Measurements from ENCODE around the gene DNAJA2. TPM values are rescaled to one million over a fixed set of nuclear protein-coding genes. Genes with fewer than 3 reads are reported as not detected.

The DNAJA2 gene
- total and polyA plus RNA-seq, 9 of the 15 experiments (the other 6 are each of a cell fraction or from before 2014, with no cell fraction given): 24.1 to 75.9 (median 50.7) TPM

GRCh38 chr16:46922239-46922638 lies 51.2 kb downstream of the DNAJA2 start:
- in situ Hi-C loops (cut with MboI): loop anchor here (25.0 kb wide), 1 partner anchor 260 kb away; no protein-coding TSS in a partner anchor
- H3K27me3 ChIP-seq (ENCODE audit: control insufficient read depth in 2 of 2, insufficient read depth in 2 of 2, low read length in 2 of 2): no peaks in the 10 kb centered on the region
- peaks cover 7 to 18% of the 10 kb centered on the region in 2 experiments; a peak in 4 of 5 replicates for H3K4me1 ChIP-seq (replicated peaks in 1 of 2; ENCODE audit: control insufficient read depth in 2 of 2, insufficient read depth in 2 of 2, low read length in 2 of 2)
- intact Hi-C loops (cut with micrococcal nuclease): no loop called here
- ChIA-PET CTCF (ENCODE audit: low intra/inter-chr PET ratio) (no interaction called here), POLR2A (no interaction called here)
- no peaks in the 10 kb centered on the region for H3K9me3 ChIP-seq (replicated peaks; ENCODE audit: control insufficient read depth, insufficient read depth, low read depth, low read length)
- H3K4me3 ChIP-seq: no peak overlapping the region
- DNase-seq (ENCODE audit: extremely low read depth in 1 of 4, low spot score in 3 of 4): no peak
- H4K20me1 ChIP-seq (replicated peaks; ENCODE audit: control insufficient read depth, insufficient read depth, low read length): peaks cover 4% of the 10 kb centered on the region; the same call in 1 of the 2 replicates
- no TSS peak for BruUV-seq (replicated peaks)
- H3K9ac ChIP-seq (ENCODE audit: insufficient read depth in 1 of 2, low read depth in 2 of 2, low read length in 2 of 2): no peak overlapping the region
- no peak for ATAC-seq
- H3K9me1 ChIP-seq (ENCODE audit: control insufficient read depth, insufficient read depth, low read length): no peaks in the 10 kb centered on the region
- 0 out of 2 replicates have a peak, but pooled peaks have one; percentile 15 for TF ChIP-seq POLR2G (IDR thresholded peaks at IDR 0.05; ENCODE audit: low read depth, low read length)
- no peak for TF ChIP-seq NFE2L1 (tag; IDR thresholded peaks at IDR 0.05; ENCODE audit: borderline replicate concordance, low read depth)
- TF ChIP-seq ZFP1 (CRISPR knock-in tag; IDR thresholded peaks at IDR 0.05): no peak
- no peaks in the 10 kb centered on the region for H3K79me2 ChIP-seq (ENCODE audit: control insufficient read depth, insufficient read depth, low read length)
- no peak overlapping the region for H3K27ac ChIP-seq (ENCODE audit: extremely low read depth, low read depth, low read length)
- 66% methylated on average over 8 of the region's 10 CpGs for WGBS (ENCODE audit: insufficient coverage, low coverage, missing lambda C conversion rate)
- no peaks in the 10 kb centered on the region for H3K36me3 ChIP-seq (ENCODE audit: control insufficient read depth, insufficient read depth, low read length)
- no peak overlapping the region for H2AFZ ChIP-seq (ENCODE audit: low read depth, low read length)
- no peak for FAIRE-seq
- H3K4me2 ChIP-seq (ENCODE audit: insufficient read depth, low read length): no peak overlapping the region

- H3K36me3 ChIP-seq (ENCODE audit: control insufficient read depth, insufficient read depth, low read length): no peaks in the 10 kb centered on the region; the same call in 2 of the 3 replicates
- no peaks in the 10 kb centered on the region for H3K9me1 ChIP-seq (ENCODE audit: control insufficient read depth, insufficient read depth, low read length)
- POLR2A ChIA-PET: interaction anchor here (0.6 to 1.0 kb wide), 2 partner anchors 11 to 236 kb away, joined by 3 read pairs; no protein-coding TSS in a partner anchor
- H3K79me2 ChIP-seq (ENCODE audit: control insufficient read depth, insufficient read depth, low read length): no peaks in the 10 kb centered on the region
- BruUV-seq (replicated peaks): no TSS peak
- H3K9me3 ChIP-seq (replicated peaks; ENCODE audit: control insufficient read depth, insufficient read depth, low read depth, low read length): no peaks in the 10 kb centered on the region
- H4K20me1 ChIP-seq (replicated peaks; ENCODE audit: control insufficient read depth, insufficient read depth, low read length): peaks cover 4% of the 10 kb centered on the region; the same call in 1 of the 2 replicates
- H3K4me1 ChIP-seq (replicated peaks in 1 of 2; ENCODE audit: control insufficient read depth in 2 of 2, insufficient read depth in 2 of 2, low read length in 2 of 2): peaks cover 7 to 18% of the 10 kb centered on the region in 2 experiments; a peak in 4 of 5 replicates
- no peak overlapping the region for H3K4me2 ChIP-seq (ENCODE audit: insufficient read depth, low read length)
- CTCF ChIA-PET (ENCODE audit: low intra/inter-chr PET ratio): no interaction called here
- WGBS (ENCODE audit: insufficient coverage, low coverage, missing lambda C conversion rate): 52% methylated on average over 8 of the region's 9 CpGs
- 0 out of 4 replicates have a peak overlapping the region, but pooled peaks of 1 of the 2 experiments have one; percentile 6 for H3K9ac ChIP-seq (ENCODE audit: insufficient read depth in 1 of 2, low read depth in 2 of 2, low read length in 2 of 2)
- DNase-seq (ENCODE audit: extremely low read depth in 1 of 4, low spot score in 3 of 4): no peak
- in situ Hi-C loops (cut with MboI): loop anchor here (25.0 kb wide), 1 partner anchor 258 kb away; no protein-coding TSS in a partner anchor
- intact Hi-C loops (cut with micrococcal nuclease): no loop called here
- no peak overlapping the region for H2AFZ ChIP-seq (ENCODE audit: low read depth, low read length)
- no peak for FAIRE-seq
- ATAC-seq: no peak
- no peaks in the 10 kb centered on the region for H3K27me3 ChIP-seq (ENCODE audit: control insufficient read depth in 2 of 2, insufficient read depth in 2 of 2, low read length in 2 of 2)
- TF ChIP-seq, protein P1, sequence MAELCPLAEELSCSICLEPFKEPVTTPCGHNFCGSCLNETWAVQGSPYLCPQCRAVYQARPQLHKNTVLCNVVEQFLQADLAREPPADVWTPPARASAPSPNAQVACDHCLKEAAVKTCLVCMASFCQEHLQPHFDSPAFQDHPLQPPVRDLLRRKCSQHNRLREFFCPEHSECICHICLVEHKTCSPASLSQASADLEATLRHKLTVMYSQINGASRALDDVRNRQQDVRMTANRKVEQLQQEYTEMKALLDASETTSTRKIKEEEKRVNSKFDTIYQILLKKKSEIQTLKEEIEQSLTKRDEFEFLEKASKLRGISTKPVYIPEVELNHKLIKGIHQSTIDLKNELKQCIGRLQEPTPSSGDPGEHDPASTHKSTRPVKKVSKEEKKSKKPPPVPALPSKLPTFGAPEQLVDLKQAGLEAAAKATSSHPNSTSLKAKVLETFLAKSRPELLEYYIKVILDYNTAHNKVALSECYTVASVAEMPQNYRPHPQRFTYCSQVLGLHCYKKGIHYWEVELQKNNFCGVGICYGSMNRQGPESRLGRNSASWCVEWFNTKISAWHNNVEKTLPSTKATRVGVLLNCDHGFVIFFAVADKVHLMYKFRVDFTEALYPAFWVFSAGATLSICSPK (IDR thresholded peaks at IDR 0.05; ENCODE audit: borderline replicate concordance): no peak
- TF ChIP-seq E2F3 (CRISPR knock-in tag; IDR thresholded peaks at IDR 0.05): no peak
- no peak overlapping the region for H3K4me3 ChIP-seq
- no peak overlapping the region for H3K27ac ChIP-seq (ENCODE audit: extremely low read depth, low read depth, low read length)
Observed at GRCh38 chr16:46920402-46921068, 52.9 kb downstream of the DNAJA2 start.
